K562 (cell line): ENCODE data around the gene HIVEP2. TPM values are rescaled to one million over a fixed set of nuclear protein-coding genes. Genes with fewer than 3 reads are reported as not detected.

Experiments
- ATAC-seq: fragments of 200-7000 bp; cut with Tn5 transposase; 3 replicates; pipeline ENCODE4 v1.9.1; 2020; ENCODE audit warnings: moderate library complexity
- BruUV-seq: library from RNA; stranded (reverse); fragments of 400-500 nt; replicated peaks from 2 replicates; lab custom pipeline; 2021; lab: Mats Ljungman, UMichigan
- CTCF ChIA-PET: fragments of 300-600 bp; formaldehyde crosslinking; extraction: SDS; loops from one replicate; lab custom pipeline; 2021; ENCODE audit warnings: low intra/inter-chr PET ratio; lab: Yijun Ruan, JAX
- POLR2A ChIA-PET: fragments of 300-600, 350-650 bp; sonication (Branson Sonifier 250); formaldehyde crosslinking; extraction: SDS; loops from one replicate; lab custom pipeline; 2021; ENCODE audit warnings: antibody characterized with exemption, inconsistent platforms; lab: Yijun Ruan, JAX
- DNase-seq, 4 experiments: peaks; one replicate each; pipeline versions ENCODE4 v3.0.0 to v3.0.0-alpha.2; 2011 to 2018; ENCODE audit warnings: low spot score in 3 of 4, mixed read lengths in 3 of 4; ENCODE audit errors: extremely low read depth in 1 of 4
- FAIRE-seq: peaks from 2 replicates; lab custom pipeline; 2011; peaks lifted over from hg19 to GRCh38; lab: Jason Lieb, UNC
- H2AFZ ChIP-seq: 2 replicates; pipeline ENCODE4 v1.6.0; 2011; ENCODE audit warnings: low read depth, low read length, control low read depth, inconsistent platforms
- H3K27ac ChIP-seq: fragments of 200-600 bp; 3 replicates; pipeline ENCODE4 v1.8.0; 2011; ENCODE audit warnings: low read depth, mild to moderate bottlenecking, control low read depth, inconsistent platforms, low read length, moderate library complexity, mixed read lengths; ENCODE audit errors: extremely low read depth
- H3K27me3 ChIP-seq, 2 experiments: fragments of 300-600 bp in 1 of 2; 2 replicates in 1 of 2; 3 replicates in 1 of 2; pipeline versions ENCODE4 v1.6.0 to v1.8.0; 2011; ENCODE audit warnings: inconsistent platforms in 2 of 2, low read length in 2 of 2, mild to moderate bottlenecking in 1 of 2, mixed read lengths in 1 of 2, moderate library complexity in 1 of 2; ENCODE audit not compliant: control insufficient read depth in 2 of 2, insufficient read depth in 2 of 2
- H3K36me3 ChIP-seq: fragments of 300-600 bp; 3 replicates; pipeline ENCODE4 v1.8.0; 2011; ENCODE audit warnings: mild to moderate bottlenecking, low read length, inconsistent platforms; ENCODE audit not compliant: control insufficient read depth, insufficient read depth
- H3K4me1 ChIP-seq, 2 experiments: fragments of 200-600 bp in 1 of 2; replicated peaks in 1 of 2; 2 replicates in 1 of 2; 3 replicates in 1 of 2; pipeline versions ENCODE4 v1.5.1 to v1.8.0; 2011; ENCODE audit warnings: inconsistent platforms in 2 of 2, low read length in 2 of 2, mild to moderate bottlenecking in 1 of 2, mixed read lengths in 1 of 2, moderate library complexity in 1 of 2; ENCODE audit not compliant: control insufficient read depth in 2 of 2, insufficient read depth in 2 of 2
- H3K4me2 ChIP-seq: 2 replicates; pipeline ENCODE4 v1.6.1; 2011; ENCODE audit warnings: low read length, control low read depth, inconsistent platforms, mixed read lengths; ENCODE audit not compliant: insufficient read depth
- H3K4me3 ChIP-seq: fragments of 200-600 bp; sonication (generic), shearing (Covaris generic); 2 replicates; pipeline ENCODE4 v1.5.1; 2016; ENCODE audit warnings: control low read depth, inconsistent platforms
- H3K79me2 ChIP-seq: fragments of 200-600 bp; 3 replicates; pipeline ENCODE4 v1.8.0; 2011; ENCODE audit warnings: low read length, inconsistent platforms; ENCODE audit not compliant: control insufficient read depth, insufficient read depth
- H3K9ac ChIP-seq, 2 experiments: 2 replicates each; pipeline versions ENCODE4 v1.6.0 to v1.6.1; 2011; ENCODE audit warnings: low read depth in 2 of 2, low read length in 2 of 2, control low read depth in 1 of 2, inconsistent platforms in 1 of 2, mild to moderate bottlenecking in 1 of 2, mixed read lengths in 1 of 2; ENCODE audit not compliant: insufficient read depth in 1 of 2
- H3K9me1 ChIP-seq: one replicate; pipeline ENCODE4 v1.6.0; 2011; ENCODE audit warnings: inconsistent platforms, mild to moderate bottlenecking, low read length, moderate library complexity; ENCODE audit not compliant: control insufficient read depth, insufficient read depth
- H3K9me3 ChIP-seq: replicated peaks from 2 replicates; pipeline ENCODE4 v1.5.1; 2011; ENCODE audit warnings: low read depth, low read length, inconsistent platforms; ENCODE audit not compliant: control insufficient read depth, insufficient read depth
- H4K20me1 ChIP-seq: replicated peaks from 2 replicates; pipeline ENCODE4 v1.6.1; 2011; ENCODE audit warnings: low read length, inconsistent platforms, mixed read lengths; ENCODE audit not compliant: control insufficient read depth, insufficient read depth
- CREBBP ChIP-seq: IDR thresholded peaks from one replicate; pipeline ENCODE4 v1.6.1; 2012; ENCODE audit warnings: low read depth, mild to moderate bottlenecking, control low read depth, inconsistent platforms, low read length
- ELF2 ChIP-seq: fragments of 250-450 bp; sonication (Bioruptor Pico); IDR thresholded peaks from 2 replicates; pipeline ENCODE4 v1.5.0; 2021; ENCODE audit warnings: mild to moderate bottlenecking
- EZH2 ChIP-seq: IDR thresholded peaks from 2 replicates; pipeline ENCODE4 v1.6.1; 2012; ENCODE audit warnings: low read depth, mild to moderate bottlenecking, inconsistent platforms, low read length, borderline replicate concordance
- POU5F1 ChIP-seq: fragments of 150-350 bp; IDR thresholded peaks from 2 replicates; pipeline ENCODE4 v1.6.1; 2014; ENCODE audit warnings: borderline replicate concordance, low read length, low read depth, mild to moderate bottlenecking; ENCODE audit not compliant: partially characterized antibody
- TCF3 ChIP-seq: sonication (generic); formaldehyde crosslinking; IDR thresholded peaks from 2 replicates; pipeline ENCODE4 v1.4.0; 2020; ENCODE audit warnings: mild to moderate bottlenecking, missing genetic modification reagents
- ZBTB5 ChIP-seq: fragments of 450-650 bp; IDR thresholded peaks from 2 replicates; pipeline ENCODE4 v1.6.1; 2017; ENCODE audit warnings: antibody characterized with exemption
- ZNF143 ChIP-seq: sonication (generic); formaldehyde crosslinking; IDR thresholded peaks from 2 replicates; pipeline ENCODE4 v1.9.0; 2022; ENCODE audit warnings: mild to moderate bottlenecking, missing genetic modification reagents
- ZNF24 ChIP-seq: fragments of 450-650 bp; IDR thresholded peaks from 2 replicates; pipeline ENCODE4 v1.6.1; 2016
- ZNF277 ChIP-seq: fragments of 250-450 bp; sonication (Bioruptor Pico); IDR thresholded peaks from 2 replicates; pipeline ENCODE4 v1.8.0; 2022; ENCODE audit warnings: inconsistent platforms, mild to moderate bottlenecking, moderate library complexity, borderline replicate concordance
- ZNF280B ChIP-seq: fragments of 250-450 bp; sonication (Bioruptor Pico); IDR thresholded peaks from 2 replicates; pipeline ENCODE4 v1.5.1; 2021; ENCODE audit warnings: mild to moderate bottlenecking
- ZSCAN32 ChIP-seq: fragments of 450-650 bp; formaldehyde crosslinking; IDR thresholded peaks from 2 replicates; pipeline ENCODE4 v1.4.0; 2020; ENCODE audit warnings: mild to moderate bottlenecking, moderate library complexity
- WGBS: fragments of 100-300 bp; shearing (Covaris generic); methylation state at CpG from one replicate; pipeline ENCODE4 v1.1.6; 2016; ENCODE audit warnings: low coverage, mixed read lengths; ENCODE audit not compliant: insufficient coverage; ENCODE audit errors: missing lambda C conversion rate; 5-methylcytosine and 5-hydroxymethylcytosine counted together
- in situ Hi-C: fragments of 300-500 bp; cut with MboI; formaldehyde crosslinking; loops from 4 replicates; pipeline ENCODE4 v1.15.0; 2018; ENCODE audit warnings: inconsistent platforms, mixed read lengths
- intact Hi-C: fragments of 100-400 bp; cut with micrococcal nuclease; formaldehyde crosslinking; loops from 2 replicates; pipeline ENCODE4 v1.14.2; 2022
- polyA plus RNA-seq, 8 experiments: library from polyadenylated mRNA; depleted of rRNA in 4 of 8; stranded (reverse) in 5 of 8; unstranded in 3 of 8; fragments of >200 nt; fragmentation: Nextera tagmentation in 2 of 8; fragmentation: Illumina TruSeq in 1 of 8; extraction: Ambion mirVana in 2 of 8; extraction: Trizol in 1 of 8; gene quantifications; 2 replicates each; pipeline versions ENCODE4 v1.2.1 to v1.2.3, GENCODE V29; 2011 to 2014; ENCODE audit warnings: inconsistent platforms in 1 of 8, missing spikeins in 1 of 8
- total RNA-seq, 7 experiments: library from RNA; depleted of rRNA in 6 of 7; stranded (reverse); fragments of >200 nt in 6 of 7; fragmentation: Illumina TruSeq in 2 of 7; extraction: Trizol in 2 of 7; gene quantifications; 2 replicates each; pipeline versions ENCODE4 v1.2.1 to v1.2.3, GENCODE V29; 2011 to 2021; ENCODE audit warnings: low replicate concordance in 1 of 7

The HIVEP2 gene
- total and polyA plus RNA-seq, 9 of the 15 experiments (the other 6 are each of a cell fraction or from before 2014, with no cell fraction given) = under 0.01 to 1.2 (median 0.31) TPM

- TF ChIP-seq ZNF24 (no peak), ZNF143 (CRISPR knock-in tag) (no peak), CREBBP (no peak), ZNF277 (no peak), ELF2 (no peak), EZH2 (no peak), TCF3 (no peak), ZBTB5 (no peak), POU5F1 (no peak), ZSCAN32 (CRISPR knock-in tag) (no peak), ZNF280B (no peak)
- POLR2A ChIA-PET = interaction anchor here (0.5 kb wide), 1 partner anchor 562 kb away, joined by 3 read pairs; no protein-coding TSS in a partner anchor
- Histone ChIP-seq H3K27ac (no peak overlapping the region), H3K9me3 (no peaks in the 10 kb centered on the region), H3K9ac (no peak overlapping the region), H3K4me1 (no peaks in the 10 kb centered on the region), H3K9me1 (no peaks in the 10 kb centered on the region), H3K4me3 (no peak overlapping the region), H3K4me2 (no peak overlapping the region), H2AFZ (no peak overlapping the region), H3K79me2 (no peaks in the 10 kb centered on the region), H3K36me3 (no peaks in the 10 kb centered on the region), H4K20me1 (no peaks in the 10 kb centered on the region), H3K27me3 (no peaks in the 10 kb centered on the region)
- intact Hi-C loops = no loop called here
- in situ Hi-C loops = no loop called here
- BruUV-seq = no TSS peak
- CTCF ChIA-PET = no interaction called here
- no peak for DNase-seq
- no peak for ATAC-seq
- no peak for FAIRE-seq
- 0% methylated on average over 2 of the region's 2 CpGs for WGBS
Observed at GRCh38 chr6:142803495-142804058, 141.4 kb downstream of the HIVEP2 start.
